Stromal cell of bone marrow (primary cell): Measurements from ENCODE around the gene CTDP1.

ENCODE experiments used
- DNase-seq: peaks from one replicate; pipeline ENCODE4 v3.0.0-alpha.2; 2012; ENCODE audit warnings: low read depth

The CTDP1 gene

DNA sequence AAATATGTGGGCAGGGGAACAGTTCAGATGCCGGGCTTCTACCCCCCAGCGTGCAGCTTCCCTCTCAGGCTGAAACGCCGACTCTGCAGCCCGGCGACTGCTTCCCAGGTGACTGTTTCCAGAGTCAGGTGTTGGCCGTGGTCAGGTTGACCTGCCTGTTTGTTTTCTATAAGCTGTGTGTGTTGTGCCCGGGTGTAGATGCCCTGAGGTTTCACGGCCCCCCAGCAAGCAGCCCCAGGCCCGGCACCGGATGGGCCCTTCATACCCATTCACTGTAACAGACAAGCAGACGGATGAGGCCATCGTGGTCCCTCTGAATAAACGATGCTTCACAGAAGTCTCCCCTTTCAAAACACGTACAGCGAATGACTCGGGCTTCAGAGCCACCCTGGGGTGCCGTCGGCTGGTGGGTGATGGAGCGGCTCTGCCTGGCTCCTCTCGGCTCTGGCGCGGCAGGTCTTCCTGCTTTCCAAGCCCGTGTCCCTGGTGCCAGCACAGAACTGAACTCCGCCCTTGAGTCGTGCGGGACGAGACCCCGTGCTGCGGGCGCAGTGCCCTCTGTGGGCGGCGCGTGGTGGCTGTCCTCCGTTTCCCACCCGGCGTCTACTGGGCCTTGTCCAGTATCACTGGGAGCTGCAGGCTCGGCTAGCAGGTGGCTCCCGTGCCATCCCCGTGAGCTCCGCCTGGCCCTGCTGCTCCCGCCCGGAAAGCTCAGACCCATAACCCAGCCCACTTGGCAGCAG is 103.1 kb downstream of the CTDP1 start:
- DNase-seq, result no peak

DNA sequence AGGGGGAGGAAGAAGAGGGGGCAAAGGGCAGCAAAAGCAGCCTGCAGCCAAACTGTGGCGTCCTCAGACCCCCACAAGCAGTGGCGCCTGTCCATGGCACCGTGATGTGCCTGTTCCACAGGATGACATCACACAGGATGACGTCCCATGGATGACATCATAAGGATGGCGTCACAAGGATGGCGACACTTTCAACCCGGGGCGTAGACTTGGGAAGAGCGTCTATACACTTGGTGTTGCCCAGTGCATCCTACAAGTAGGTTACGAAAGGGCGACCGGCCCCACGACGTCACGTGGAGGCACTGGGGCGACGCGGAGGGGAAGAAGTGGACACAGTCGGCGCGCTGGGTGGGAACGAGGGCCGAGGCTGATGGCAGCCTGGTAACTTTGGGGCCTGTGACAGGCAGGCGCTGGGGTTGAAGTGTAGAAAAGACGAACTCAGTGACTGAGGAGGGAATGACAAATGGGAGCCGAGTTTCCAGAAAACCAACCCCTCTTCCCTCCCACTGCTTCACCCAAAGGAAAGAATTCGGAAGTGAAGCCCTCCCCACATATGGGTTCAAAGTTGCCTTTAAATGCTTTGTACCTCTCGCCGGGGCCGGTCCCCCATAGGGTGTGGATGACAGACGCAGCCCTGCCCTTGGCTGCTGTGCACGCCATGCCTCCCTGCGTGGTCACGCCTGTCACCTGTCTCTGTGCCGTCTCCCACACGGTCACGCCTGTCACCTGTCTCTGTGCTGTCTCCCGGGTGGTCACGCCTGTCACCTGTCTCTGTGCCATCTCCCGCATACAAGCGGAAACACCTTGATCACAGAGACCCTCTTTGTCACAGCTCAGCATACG is 104.7 kb downstream of the CTDP1 start:
- DNase-seq, result no peak

DNA sequence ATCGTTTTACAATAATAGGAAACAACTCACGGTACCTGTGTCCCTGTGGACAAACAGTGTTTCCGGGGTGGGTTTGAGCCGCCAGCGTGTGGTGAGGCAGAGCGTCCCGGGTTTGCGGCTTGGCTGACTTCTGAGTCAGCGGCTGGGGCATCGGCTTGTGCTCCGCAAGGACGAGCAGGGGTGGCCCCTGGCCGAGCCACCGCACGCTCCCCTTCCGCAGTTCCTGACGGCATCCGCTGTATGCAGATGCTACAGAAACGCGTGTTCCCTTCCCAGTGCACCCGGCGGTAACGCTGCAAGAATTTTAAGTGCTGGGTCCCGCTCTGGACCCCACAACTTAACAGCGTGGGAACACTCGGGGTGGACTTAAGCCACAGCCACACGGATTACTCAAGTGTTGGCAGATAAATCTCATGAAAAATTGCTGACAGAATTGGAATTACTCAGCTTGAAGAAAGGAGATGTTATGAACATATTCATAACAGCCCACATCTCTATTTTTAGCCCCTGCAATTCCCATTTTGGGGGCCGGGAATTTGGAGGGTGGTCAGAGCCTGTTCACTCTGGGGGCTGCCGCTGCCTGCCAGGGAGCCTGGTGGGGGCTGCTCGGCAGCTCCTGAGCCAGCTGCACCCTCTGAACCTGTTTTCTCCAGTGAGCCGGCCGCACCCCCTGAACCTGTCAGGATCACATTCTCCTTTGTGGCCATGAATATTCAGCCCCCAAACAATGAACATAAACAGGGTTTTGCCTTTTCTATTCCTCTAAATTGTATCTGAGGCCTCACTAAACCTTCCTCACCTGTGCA is 105.6 kb downstream of the CTDP1 start:
- peak; percentile 31 for DNase-seq

DNA sequence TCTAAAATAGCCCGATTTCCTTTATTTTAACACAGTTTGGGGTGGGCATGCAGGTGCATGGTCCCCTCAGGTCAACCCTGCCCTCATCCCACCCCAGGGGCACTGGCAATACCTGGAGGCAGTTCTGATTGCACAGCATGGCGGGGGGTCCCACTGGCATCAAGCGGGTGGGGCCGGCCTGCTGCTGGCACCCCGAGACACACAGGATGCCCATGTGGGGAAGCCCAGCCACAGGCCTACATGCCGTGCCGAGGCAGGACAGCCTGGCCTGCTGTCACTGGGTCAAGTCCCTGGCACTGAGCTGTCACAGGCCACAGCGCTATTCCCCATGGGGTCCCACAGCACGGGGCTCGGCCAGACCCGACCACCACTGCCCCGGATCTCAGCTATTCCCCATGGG is 106.2 kb downstream of the CTDP1 start:
- no peak for DNase-seq

DNA sequence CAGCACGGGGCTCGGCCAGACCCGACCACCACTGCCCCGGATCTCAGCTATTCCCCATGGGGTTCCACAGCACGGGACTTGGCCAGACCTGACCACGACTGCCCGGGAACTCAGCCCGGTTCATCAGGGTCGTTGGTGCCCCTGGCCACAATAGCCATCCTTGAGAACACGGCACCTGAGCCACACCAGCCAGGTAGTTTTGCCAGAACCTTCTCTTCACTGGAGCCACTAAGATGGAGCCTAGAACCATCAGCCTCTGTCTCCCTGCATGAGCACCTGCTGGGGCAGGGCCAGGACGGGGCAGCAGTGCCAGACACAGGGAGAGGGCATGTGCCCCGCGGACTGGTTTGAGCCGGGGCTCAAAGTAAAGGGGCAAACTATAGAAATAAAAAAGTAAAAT is 106.7 kb downstream of the CTDP1 start:
- DNase-seq, result no peak

DNA sequence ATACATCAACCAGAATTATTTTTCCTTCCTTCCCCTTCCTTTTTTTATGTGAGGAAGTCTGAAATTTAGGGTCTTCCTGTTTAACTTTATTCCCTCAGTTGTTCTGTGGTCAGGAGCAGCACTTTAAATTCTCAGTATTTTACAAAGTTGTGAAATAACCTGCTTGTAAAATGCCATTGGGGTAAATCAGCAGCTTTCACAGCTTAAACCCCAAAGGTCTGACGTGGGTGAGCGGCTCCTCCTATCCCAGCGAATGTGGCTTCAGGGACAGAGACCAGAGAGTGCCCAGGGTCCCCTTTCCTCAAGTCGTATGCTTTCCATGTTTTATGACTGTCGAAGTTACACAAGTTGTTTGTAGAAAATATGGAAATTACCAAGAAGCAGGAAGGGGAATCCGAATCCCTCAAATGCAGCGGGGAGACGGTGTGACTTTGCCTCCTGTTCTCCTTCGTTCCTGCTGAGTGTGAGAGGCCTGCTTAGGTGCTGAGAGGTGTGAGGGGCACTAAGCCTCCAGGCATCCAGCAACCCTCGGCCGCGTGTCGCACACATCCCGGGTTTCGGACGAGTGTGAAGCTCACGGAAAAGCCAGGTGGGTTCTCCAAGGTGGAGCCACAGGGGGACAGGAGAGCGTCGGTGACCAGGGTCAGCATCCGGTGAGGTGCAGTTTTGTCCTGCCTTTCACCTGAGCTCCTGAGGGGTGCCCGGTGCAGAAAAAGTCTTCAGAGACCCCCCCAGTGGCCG is 107.4 kb downstream of the CTDP1 start:
- DNase-seq, result peak; percentile 25

DNA sequence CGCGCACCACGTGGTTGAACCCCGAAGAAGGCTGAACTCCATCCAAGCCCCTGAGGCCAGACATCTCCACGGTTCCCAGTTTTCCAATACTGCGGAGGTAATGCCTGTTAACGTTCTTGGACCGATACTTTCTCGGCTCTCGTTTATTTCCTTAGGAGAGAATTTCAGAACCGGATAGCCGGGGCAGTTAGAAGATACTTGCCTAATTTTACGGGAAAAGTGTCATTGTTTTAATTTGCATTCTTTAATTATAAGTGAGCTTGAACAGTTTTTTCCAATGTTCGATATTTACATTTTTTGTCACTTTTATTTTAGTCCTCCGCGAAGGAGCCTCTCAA is 107.9 kb downstream of the CTDP1 start:
- DNase-seq, result no peak

DNA sequence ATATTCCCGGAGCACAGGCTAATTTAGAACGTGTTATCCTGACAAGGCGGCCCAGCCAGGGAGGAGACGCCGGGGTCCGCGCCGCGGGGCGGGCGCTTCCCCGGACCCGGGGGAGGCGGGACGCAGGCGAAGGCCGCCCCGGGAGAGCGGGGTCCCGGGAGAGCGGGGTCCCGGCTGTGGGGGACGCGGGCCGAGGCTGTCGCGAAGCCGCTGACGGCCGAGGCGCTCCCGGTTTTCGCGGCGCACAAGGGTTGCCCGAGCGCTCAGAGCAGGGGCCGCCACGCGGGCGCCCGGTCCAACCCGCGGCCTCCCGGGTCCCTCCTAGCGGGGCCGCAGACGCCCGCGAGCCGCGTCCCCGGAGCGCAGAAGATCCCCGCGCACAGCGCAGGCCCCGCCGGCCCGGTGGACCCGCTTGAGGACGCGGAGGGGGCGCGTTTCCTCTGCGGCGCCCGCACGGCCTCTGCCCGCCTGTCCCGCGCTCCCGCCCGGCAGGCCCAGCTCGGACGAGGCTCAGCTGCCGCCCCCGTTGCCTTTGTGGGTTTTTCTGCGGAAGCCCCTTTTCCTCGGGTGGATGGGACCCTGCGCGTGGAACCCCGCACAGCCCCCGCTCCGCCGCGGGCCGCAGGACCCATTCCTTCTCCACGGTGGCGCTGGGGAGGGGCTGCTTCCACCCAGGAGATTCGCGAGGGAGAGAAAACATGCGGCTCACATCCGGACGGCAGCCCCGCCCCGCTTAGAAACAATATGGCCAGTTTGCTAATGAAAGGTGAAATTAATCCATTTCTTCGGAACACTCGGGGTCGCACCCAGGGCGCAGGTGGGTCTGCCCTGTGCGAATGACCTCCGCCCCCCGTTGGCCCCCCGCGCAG is 108.5 kb downstream of the CTDP1 start:
- no peak for DNase-seq

DNA sequence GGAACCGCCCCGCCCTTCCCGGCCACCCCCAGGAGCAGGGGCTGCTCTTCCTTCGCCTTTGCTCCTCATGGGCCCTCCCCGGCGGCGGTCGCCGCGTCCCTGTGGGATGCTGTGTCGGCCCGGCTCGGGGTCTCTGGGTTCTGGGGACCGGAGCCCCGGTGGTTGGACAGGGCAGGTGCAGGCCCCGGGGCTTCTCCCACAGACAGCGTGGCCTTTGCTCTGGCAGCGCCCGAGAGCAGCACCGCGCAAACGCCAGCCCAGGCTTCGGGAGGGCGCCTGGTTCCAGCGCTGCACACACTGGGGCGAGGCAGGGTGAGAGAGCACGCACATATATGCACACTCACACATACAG is 109.1 kb downstream of the CTDP1 start:
- no peak for DNase-seq

DNA sequence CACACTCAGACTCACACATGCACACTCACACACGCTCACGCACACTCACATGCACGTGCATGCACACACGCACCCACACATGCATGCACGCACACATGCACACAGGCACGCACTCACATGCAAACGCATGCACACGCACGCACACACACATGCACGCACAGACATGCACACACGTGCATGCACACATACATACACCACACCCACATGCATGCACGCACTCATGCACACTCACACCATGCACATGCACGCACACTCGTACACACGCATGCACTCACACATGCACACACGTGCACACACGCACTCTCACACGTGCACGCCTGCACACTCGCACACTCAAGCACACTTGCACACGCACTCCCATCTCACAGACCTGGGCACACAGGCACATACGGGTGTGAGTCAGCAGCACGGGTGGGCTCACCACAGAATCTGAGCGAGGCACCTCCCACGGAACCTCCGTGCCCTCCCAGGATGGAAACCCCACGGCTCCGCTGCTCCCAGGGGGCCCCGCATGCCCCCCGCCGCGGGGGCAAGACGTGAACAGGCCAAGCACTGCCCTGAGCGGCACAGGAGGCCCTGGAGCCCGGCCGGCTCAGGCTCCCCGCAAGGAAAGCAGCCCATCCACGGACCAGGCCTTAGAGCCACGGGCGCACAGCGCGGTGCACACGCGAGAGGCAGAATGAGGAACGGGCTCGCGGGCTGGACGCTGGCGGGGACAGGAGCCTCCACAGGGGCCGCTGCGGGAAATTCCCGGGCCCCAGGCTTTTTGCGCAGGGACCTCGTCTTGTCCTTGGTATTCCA is 109.7 kb downstream of the CTDP1 start:
- no peak for DNase-seq

DNA sequence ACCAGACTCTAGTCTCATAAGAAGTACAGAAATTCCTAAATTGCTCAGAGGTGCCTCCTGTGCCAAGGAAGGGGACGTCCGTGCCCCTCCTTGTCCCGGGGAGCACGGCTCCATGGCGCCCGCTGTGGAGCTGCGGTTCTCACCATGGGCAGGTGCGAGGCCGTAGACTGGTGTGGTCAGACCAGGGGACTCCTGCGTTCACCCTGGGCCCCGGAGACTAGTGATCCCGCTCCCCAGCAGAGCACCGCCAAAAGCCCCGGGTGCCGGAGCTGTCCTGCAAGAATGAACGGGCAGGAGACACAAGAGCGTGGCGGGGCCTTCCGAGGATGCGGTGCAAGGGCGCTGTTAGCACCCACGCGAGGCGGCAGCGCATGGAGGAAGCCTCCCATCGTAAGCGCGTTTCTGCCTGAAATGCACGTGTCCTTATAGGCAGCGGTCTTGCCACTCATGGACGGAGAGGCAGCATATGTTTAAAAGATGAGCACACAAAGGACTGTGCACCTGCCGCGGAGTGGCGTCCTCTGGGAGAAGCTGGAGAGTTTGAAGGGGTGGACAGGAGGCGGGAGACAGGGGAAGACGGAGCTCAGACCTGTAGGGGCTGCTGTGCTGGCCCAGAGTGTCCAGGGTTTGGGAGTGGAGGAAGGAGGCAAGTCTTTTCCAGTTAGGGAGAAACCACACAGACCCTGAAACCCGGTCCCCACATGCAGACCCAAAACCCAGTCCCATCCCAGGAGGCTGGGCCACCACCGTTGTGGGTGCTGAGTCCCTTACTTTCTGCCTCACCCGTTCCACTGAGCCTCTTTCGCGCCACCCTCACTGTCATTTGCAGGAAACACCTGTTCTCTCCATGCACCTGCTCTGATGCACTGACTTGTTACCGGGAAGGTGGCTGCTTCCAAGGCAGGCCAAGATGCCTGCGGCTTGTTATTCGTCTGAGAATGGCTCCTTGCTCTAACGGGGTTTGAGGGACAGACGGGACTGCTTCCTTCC is 110.6 kb downstream of the CTDP1 start:
- DNase-seq, result no peak

DNA sequence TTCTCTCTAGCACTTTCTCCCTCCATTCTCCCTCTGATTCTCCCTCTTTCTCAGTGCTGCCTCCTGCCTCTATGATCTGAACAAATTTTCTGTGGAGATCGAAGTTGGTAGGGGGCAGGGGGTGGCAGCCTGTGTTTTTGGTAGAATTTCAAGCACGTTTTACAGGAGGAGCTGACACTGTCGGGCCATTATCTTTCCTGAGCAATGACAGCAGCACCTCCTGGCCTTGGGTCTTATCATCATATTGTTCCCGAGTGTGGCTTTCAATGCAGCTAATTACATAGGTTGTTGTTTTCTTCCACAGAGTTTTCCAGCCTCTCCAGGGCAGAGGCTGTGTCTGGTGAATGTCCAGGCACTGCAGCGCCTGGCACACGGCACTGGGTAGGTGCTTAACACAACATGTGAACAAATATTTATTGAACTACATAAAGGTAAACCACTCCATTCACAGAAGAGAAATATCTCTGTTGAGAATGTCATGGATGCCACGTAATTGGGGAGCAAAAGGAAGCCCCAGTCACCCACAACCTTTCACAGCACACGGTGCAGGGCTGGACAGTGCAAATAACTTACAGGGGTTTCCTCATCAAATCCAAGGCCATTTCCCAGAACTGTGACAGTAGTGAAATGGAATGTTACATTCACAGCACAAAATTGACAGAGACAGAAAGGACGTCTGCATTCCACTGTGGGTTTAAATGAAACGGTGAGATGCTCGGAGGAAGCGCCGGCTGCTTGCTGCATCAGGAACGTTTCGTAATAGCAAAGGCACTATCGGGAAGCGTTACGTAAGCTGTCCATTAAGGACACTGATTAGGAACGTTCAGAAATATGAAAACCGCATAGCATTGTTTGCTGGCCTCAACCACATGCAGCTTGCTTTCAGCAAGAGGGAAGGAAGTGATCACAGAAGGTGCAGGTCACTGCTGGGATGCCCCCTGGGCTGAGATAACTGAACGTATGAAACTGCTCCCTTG is 111.7 kb downstream of the CTDP1 start:
- peak; percentile 71 for DNase-seq

DNA sequence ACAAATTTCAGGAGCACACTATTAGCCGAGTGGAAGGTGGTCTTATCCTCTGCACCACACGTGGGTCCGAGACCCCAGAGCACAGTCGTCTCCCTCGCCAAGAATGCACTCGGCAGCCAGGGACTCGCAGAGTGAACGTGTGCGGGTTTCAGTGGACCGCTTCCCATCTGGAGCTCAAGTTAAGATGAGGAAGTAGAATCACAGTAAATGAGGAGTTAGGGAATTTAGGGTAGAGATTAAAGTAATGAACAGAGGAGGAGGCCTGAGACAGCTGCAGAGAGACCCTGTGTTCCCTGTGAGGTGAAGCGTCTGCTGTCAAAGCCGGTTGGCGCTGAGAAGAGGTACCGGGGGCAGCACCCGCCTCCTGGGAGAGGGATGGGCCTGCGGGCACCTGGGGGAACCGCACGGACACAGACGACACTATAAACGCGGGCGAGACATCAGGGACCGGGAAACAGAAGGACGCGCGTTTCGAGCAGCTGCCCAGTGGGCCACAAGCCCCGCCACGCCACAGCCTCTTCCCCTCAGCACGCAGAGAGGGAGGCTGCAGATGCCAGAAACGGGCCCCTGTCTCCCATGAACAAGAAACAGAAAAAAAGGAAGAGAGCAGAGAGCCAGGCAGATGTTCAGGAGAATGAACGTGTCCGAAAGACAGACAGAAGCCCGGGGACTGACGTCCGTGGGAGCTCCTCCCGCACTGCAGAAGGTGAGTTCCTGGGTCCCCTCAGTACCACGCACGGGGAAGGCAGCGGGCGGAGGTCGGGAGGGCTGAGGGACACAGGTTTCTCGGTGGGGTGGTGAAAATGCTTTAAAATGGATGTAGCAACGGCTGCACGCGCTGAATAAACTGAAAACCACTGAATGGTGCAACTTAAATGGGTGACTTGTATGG is 112.7 kb downstream of the CTDP1 start:
- DNase-seq, result no peak

DNA sequence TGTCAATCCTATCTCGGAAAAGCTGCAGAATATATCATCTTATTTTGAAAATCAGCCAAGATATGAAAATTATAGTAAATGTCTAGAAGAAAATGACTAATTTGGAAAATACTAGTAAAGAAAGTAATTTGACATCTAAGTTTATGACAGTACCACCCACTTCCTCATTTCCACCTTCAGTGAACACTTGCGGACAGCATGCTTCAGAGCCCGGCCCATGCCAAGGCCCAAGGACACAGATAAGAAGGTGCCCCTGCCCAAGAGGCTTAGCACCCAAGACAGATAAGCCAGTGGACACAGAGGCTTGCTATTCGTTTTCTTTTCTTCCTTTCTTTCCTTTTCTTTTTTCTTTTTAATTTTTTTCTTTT is 113.4 kb downstream of the CTDP1 start:
- DNase-seq, result no peak

DNA sequence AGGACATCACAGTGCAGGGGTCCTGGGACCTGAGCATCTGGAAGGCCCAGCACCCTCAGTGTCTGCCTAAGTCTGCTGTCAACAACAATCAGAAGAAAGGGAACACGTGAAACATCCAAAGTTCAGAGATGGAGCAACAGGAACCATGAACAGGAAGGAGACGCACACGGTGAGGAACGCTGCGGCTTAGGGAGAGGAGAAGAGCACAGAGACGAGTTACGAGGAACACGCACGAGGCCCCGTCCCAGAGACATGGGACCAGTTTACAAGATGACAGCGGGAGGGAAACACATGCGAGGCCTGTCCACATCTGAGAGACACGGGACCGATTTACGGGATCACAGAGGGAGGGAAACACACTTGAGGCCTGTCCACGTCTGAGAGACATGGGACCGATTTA is 115.2 kb downstream of the CTDP1 start:
- no peak for DNase-seq

DNA sequence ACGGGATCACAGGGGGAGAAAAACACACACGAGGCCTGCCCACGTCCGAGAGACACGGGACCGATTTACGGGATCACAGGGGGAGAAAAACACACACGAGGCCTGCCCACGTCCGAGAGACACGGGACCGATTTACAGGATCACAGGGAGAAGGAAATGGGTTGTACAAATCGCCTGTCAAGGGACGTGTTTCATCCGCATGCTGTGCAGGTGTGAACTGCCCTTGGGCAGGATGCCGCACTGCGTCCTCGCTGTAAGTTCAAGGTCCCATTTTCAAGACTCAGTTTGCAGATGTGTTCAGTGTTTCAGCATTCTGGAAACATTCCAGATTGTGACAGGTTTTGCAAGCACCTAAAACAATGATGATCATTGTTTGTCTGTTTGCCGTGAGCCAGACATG is 115.8 kb downstream of the CTDP1 start:
- no peak for DNase-seq

DNA sequence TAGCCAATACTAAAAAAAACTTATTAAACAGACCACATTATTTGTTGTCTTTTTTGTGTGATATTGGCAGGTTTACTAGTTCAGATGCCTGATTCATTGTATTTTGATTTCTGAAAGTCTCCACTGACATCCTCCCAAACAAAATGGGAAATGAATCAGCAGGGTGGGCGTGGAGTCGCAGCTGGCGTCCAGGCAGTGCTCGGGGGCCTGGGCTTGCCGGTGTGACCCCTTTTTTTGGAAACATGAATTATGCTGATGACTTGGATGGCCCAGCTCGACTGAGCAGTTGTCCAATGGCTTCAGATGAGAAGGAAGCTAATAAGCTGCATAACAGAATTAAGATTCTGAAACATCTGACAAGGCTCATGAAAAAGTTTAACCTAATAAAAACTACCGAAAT is 116.4 kb downstream of the CTDP1 start:
- no peak for DNase-seq
